ENCODE measurements around the gene TSEN2. TPM values are rescaled to one million over a fixed set of nuclear protein-coding genes. Genes with fewer than 3 reads are reported as not detected.

Gene TSEN2
- total RNA-seq, 1 donor from 2014 or later: 16.0 TPM

GRCh38 chr3:12439161-12439940, 44.9 kb upstream of the TSEN2 start:
- no peaks in the 10 kb centered on the region for H3K36me3 ChIP-seq
- no peak for TF ChIP-seq CTCF (IDR thresholded peaks at IDR 0.05)
- no peak overlapping the region for H3K4me3 ChIP-seq
- no peaks in the 10 kb centered on the region for H3K9me3 ChIP-seq
- H3K27ac ChIP-seq: no peak overlapping the region
- H3K4me1 ChIP-seq: no peaks in the 10 kb centered on the region
- ATAC-seq (no peak), DNase-seq (no peak)
- intact Hi-C loops (cut with DNase I): no loop called here
- no peaks in the 10 kb centered on the region for H3K27me3 ChIP-seq

- DNase-seq (no peak), ATAC-seq (no peak)
- intact Hi-C loops (cut with DNase I): no loop called here
- no peaks in the 10 kb centered on the region for H3K27me3 ChIP-seq
- H3K36me3 ChIP-seq: no peaks in the 10 kb centered on the region
- no peak overlapping the region for H3K27ac ChIP-seq
- TF ChIP-seq CTCF (IDR thresholded peaks at IDR 0.05): no peak
- no peaks in the 10 kb centered on the region for H3K9me3 ChIP-seq
- H3K4me1 ChIP-seq: no peaks in the 10 kb centered on the region
- no peak overlapping the region for H3K4me3 ChIP-seq
Measured at GRCh38 chr3:12440927-12441714, 43.2 kb upstream of the TSEN2 start.

- H3K4me1 ChIP-seq: no peaks in the 10 kb centered on the region
- H3K36me3 ChIP-seq: no peaks in the 10 kb centered on the region
- H3K27ac ChIP-seq: no peak overlapping the region
- H3K27me3 ChIP-seq: no peaks in the 10 kb centered on the region
- TF ChIP-seq CTCF (IDR thresholded peaks at IDR 0.05): no peak
- H3K9me3 ChIP-seq: no peaks in the 10 kb centered on the region
- no peak for ATAC-seq
- intact Hi-C loops (cut with DNase I): no loop called here
- no peak for DNase-seq
- H3K4me3 ChIP-seq: no peak overlapping the region
Measured at GRCh38 chr3:12442654-12443501, 41.4 kb upstream of the TSEN2 start.

GRCh38 chr3:12443781-12444522, 40.3 kb upstream of the TSEN2 start:
- H3K9me3 ChIP-seq: no peaks in the 10 kb centered on the region
- no peak for DNase-seq
- no peak for TF ChIP-seq CTCF (IDR thresholded peaks at IDR 0.05)
- intact Hi-C loops (cut with DNase I): no loop called here
- no peak for ATAC-seq
- no peaks in the 10 kb centered on the region for H3K36me3 ChIP-seq
- H3K27ac ChIP-seq: no peak overlapping the region
- H3K4me1 ChIP-seq: no peaks in the 10 kb centered on the region
- H3K4me3 ChIP-seq: no peak overlapping the region
- H3K27me3 ChIP-seq: no peaks in the 10 kb centered on the region

All from upper lobe of right lung (tissue), 1 donor.